Measurements from ENCODE around the gene KLHDC10. TPM values are rescaled to one million over a fixed set of nuclear protein-coding genes. Genes with fewer than 3 reads are reported as not detected.

The KLHDC10 gene
- total RNA-seq, 2 experiments from 2014 or later = 12.8 to 14.3 TPM

DNA sequence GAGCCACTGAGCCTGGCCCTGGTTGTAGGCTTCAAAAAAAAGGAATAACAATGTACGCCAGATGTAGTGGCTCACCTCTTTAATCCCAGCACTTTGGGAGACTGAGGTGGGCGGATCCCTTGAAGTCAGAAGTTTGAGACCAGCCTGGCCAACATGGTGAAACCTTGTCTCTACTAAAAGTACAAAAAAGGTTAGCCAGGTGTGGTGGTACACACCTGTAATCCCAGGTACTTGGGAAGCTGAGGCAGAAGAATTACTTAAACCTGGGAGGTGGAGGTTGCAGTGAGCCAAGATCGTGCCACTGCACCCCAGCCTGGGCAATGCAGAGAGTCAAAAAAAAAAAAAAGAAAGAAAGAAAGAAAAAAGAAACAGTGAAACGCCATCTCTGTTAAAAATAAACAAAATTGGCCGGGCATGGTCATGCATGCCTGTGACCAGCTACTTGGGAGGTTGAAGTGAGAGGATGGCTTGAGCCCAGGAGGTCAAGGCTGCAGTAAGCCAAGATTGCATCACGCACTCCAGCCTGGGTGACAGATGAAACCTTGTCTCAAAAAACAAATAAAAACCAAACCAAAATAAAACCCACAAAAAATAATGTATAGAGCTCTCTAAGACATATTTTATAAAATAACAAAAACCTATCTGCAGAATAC is 4.7 kb upstream of the KLHDC10 start:
- DNase-seq = no peak
- H3K4me1 Mint-ChIP-seq (ENCODE audit: low read depth) = peaks cover 8% of the 10 kb centered on the region
- H3K36me3 Mint-ChIP-seq (ENCODE audit: low read depth) = no peaks in the 10 kb centered on the region
- H3K27ac Mint-ChIP-seq = no peak overlapping the region
- POLR2A ChIA-PET = no interaction called here
- no peak for ATAC-seq
- TF ChIP-seq, protein P1, sequence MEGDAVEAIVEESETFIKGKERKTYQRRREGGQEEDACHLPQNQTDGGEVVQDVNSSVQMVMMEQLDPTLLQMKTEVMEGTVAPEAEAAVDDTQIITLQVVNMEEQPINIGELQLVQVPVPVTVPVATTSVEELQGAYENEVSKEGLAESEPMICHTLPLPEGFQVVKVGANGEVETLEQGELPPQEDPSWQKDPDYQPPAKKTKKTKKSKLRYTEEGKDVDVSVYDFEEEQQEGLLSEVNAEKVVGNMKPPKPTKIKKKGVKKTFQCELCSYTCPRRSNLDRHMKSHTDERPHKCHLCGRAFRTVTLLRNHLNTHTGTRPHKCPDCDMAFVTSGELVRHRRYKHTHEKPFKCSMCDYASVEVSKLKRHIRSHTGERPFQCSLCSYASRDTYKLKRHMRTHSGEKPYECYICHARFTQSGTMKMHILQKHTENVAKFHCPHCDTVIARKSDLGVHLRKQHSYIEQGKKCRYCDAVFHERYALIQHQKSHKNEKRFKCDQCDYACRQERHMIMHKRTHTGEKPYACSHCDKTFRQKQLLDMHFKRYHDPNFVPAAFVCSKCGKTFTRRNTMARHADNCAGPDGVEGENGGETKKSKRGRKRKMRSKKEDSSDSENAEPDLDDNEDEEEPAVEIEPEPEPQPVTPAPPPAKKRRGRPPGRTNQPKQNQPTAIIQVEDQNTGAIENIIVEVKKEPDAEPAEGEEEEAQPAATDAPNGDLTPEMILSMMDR (IDR thresholded peaks at IDR 0.05) = no peak
- H3K9me3 Mint-ChIP-seq = no peaks in the 10 kb centered on the region
- CTCF ChIA-PET = no interaction called here
- intact Hi-C loops (cut with micrococcal nuclease) = no loop called here
- peaks cover 2% of the 10 kb centered on the region for H3K27me3 Mint-ChIP-seq
- no peak overlapping the region for H3K4me3 Mint-ChIP-seq

DNA sequence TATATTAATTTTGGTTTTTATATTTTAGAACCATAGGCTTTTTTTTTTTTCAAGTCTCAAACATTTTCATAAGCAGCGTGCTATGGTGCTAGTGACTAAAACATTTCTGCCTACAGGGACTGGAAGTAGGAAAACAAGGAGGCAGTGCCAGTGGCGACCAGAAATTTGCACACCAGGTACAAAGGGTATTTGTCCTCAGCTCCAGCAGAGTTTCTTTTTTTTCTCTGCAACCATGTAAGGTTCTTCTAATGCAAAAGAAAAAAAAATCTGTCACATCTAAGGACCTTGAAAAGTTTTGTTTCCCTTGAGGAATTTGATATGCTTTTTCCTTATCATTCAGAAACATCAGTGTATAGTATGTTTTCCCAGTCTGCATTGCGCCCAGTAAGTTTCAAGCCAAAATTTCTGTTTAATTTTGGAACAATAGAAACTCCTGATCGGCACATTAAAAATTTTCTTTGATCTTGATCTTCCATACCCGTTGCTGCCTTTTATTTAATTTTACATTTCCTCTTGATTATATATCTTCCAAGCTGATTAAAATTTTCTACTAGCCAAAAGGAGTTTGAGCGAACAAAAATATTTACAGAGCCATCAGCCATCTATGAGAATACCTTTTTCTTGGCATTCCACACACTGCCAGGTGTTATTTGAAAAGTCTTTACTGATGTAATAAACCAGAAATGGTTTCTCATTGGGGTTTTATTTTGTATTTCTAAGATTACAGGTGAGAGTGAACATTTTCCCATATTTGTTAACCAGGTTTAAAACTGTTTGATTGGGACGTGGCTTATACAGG is 956 bp upstream of the KLHDC10 start:
- POLR2A ChIA-PET = interaction anchor here (1.0 kb wide), 2 partner anchors 18 to 135 kb away, joined by 3 read pairs; no protein-coding TSS in a partner anchor
- H3K4me1 Mint-ChIP-seq (ENCODE audit: low read depth) = peaks cover 30% of the 10 kb centered on the region
- no peaks in the 10 kb centered on the region for H3K36me3 Mint-ChIP-seq (ENCODE audit: low read depth)
- ATAC-seq = no peak
- CTCF ChIA-PET = interaction anchor here (1.1 to 7.5 kb wide), 6 partner anchors 8 to 689 kb away, joined by 3 to 62 read pairs (median 5); no protein-coding TSS in a partner anchor
- no peaks in the 10 kb centered on the region for H3K27me3 Mint-ChIP-seq
- TF ChIP-seq, protein P1 (IDR thresholded peaks at IDR 0.05) = no peak
- intact Hi-C loops (cut with micrococcal nuclease) = no loop called here
- peak overlapping the region; percentile 92 for H3K4me3 Mint-ChIP-seq
- no peaks in the 10 kb centered on the region for H3K9me3 Mint-ChIP-seq
- no peak for DNase-seq
- H3K27ac Mint-ChIP-seq = peak overlapping the region; percentile 88

DNA sequence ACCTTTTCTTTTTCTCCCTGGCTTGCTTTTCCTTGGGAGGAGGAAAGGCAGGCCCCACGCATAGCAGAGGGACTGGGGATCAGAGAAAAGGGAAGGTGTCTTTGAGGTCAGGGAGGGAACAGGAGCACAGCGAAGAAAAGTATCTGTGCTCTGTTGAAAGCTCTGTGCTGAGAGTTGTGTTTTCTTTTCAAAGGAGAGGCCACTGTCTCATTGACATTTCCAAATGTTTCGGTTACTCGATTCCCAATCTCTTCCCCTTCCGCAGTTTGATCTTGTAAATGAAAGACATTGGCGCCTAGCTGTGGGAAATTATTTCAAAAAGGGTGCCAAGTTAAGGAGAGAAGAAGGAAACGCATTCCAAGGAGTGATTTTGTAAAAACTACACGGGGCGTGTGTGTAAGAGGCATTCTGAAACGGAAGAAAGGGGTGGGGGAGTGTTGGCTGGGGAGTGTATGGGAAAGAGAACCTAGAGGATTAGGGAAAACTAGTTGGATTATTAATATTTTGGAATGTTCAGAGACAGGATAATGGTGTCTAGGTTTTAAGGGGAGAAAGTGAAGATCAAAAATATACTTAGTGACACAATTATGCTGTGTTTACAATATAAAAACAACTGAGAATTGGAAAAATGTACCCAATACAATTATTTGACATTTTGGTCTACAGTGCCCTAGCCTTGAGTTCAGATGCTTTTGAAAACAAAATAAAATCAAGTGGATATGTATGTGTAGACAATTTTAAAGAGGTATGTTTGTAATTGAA is 708 bp downstream of the KLHDC10 start:
- H3K27me3 Mint-ChIP-seq = no peaks in the 10 kb centered on the region
- TF ChIP-seq, protein P1 (IDR thresholded peaks at IDR 0.05) = no peak
- CTCF ChIA-PET = interaction anchor here (1.0 to 7.5 kb wide), 15 partner anchors 9 to 761 kb away, joined by 3 to 62 read pairs (median 4); partner anchors contain the start of genes TMEM209 and ZC3HC1
- H3K27ac Mint-ChIP-seq = peak overlapping the region; percentile 60
- H3K4me1 Mint-ChIP-seq (ENCODE audit: low read depth) = peaks cover 41% of the 10 kb centered on the region
- no peaks in the 10 kb centered on the region for H3K9me3 Mint-ChIP-seq
- DNase-seq (no peak), ATAC-seq (no peak)
- H3K36me3 Mint-ChIP-seq (ENCODE audit: low read depth) = no peaks in the 10 kb centered on the region
- intact Hi-C loops (cut with micrococcal nuclease) = loop anchor here (10.0 kb wide), 1 partner anchor 134 kb away; the partner anchor contains the start of genes SSMEM1 and TMEM209
- H3K4me3 Mint-ChIP-seq = peak overlapping the region; percentile 92
- POLR2A ChIA-PET = interaction anchor here (0.9 to 1.0 kb wide), 2 partner anchors 20 to 83 kb away, joined by 3 read pairs; no protein-coding TSS in a partner anchor

DNA sequence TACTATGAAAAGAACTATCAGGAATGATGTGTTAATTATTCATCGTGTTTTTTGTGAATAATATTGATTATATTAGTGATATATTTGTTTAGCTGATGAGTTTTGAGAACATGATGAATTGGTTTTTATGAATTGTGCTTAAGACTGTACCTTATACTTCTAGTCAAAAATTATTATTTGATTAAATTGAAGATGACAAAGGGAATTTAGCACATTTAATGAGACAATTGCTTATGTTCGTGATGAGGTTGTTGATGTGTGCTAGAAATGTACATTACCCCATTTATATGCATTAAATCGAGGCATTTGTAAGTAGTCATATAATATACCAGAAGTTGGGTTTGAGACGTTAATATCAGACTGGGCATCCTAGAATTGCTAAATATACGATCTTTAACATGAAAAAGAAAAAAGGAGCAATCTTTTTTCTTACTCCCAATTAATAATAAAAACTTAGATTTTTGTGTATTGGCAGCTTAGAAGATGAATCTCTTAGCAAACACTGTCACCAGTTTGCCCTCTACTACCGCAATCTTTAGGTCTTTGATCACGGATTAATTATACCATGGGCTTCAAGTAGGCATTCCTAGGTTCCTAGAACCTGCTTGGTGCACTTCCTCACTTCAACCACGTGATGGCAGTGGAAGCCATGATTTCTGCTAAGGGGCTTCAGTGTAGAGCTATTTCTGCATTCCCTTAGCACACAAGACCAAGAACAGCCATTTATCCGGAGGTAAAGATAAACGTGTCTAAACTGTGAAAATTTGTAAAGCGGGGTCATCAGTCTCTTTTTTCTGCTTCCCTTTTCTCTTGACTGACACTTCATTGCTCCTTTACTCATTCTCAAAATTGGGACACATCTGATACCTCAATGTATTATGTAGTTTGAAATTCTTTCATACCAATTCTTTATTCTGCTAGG is 1.6 kb downstream of the KLHDC10 start:
- intact Hi-C loops (cut with micrococcal nuclease) = loop anchor here (10.0 kb wide), 1 partner anchor 133 kb away; the partner anchor contains the start of genes SSMEM1 and TMEM209
- H3K4me1 Mint-ChIP-seq (ENCODE audit: low read depth) = peaks cover 41% of the 10 kb centered on the region
- ATAC-seq (peak; percentile 51), DNase-seq (peak; percentile 62)
- ChIA-PET CTCF (interaction anchor here (0.6 to 7.5 kb wide), 27 partner anchors 8 to 760 kb away, joined by 3 to 62 read pairs (median 4); partner anchors contain the start of genes TMEM209 and ZC3HC1), POLR2A (interaction anchor here (0.9 kb wide), 1 partner anchor 82 kb away, joined by 3 read pairs; no protein-coding TSS in a partner anchor)
- H3K27ac Mint-ChIP-seq = no peak overlapping the region
- H3K4me3 Mint-ChIP-seq = peak overlapping the region; percentile 92
- no peaks in the 10 kb centered on the region for H3K36me3 Mint-ChIP-seq (ENCODE audit: low read depth)
- no peaks in the 10 kb centered on the region for H3K27me3 Mint-ChIP-seq
- TF ChIP-seq, protein P1 (IDR thresholded peaks at IDR 0.05) = peak; percentile 83
- no peaks in the 10 kb centered on the region for H3K9me3 Mint-ChIP-seq
